Muscle layer of duodenum (tissue), 2 donors: Measurements from ENCODE around the gene C5orf63.
"Not testable (repeated sequence)": the region's sequence is repeated elsewhere in the genome, so short reads cannot be mapped to it uniquely, and the experiment has no call there.

Experiments
- H3K27ac ChIP-seq: one replicate; pipeline ENCODE4 v1.7.0; 2013; ENCODE audit warnings: mild to moderate bottlenecking, low read length
- H3K27me3 ChIP-seq: one replicate; pipeline ENCODE4 v1.7.0; 2013; ENCODE audit warnings: low read depth, mild to moderate bottlenecking, control low read depth, low read length
- H3K36me3 ChIP-seq, 2 donors: one replicate each; pipeline ENCODE4 v1.7.0; 2013; ENCODE audit warnings: low read length in 2 of 2, control low read depth in 1 of 2, mild to moderate bottlenecking in 1 of 2; ENCODE audit not compliant: insufficient read depth in 2 of 2, control insufficient read depth in 1 of 2
- H3K4me1 ChIP-seq, 2 donors: one replicate each; pipeline ENCODE4 v1.7.0; 2013; ENCODE audit warnings: low read length in 2 of 2, mild to moderate bottlenecking in 2 of 2, control low read depth in 1 of 2, moderate library complexity in 1 of 2; ENCODE audit not compliant: insufficient read depth in 2 of 2, control insufficient read depth in 1 of 2
- H3K4me3 ChIP-seq, 2 donors: one replicate each; pipeline ENCODE4 v1.7.0; 2013; ENCODE audit warnings: low read length in 2 of 2, low read depth in 1 of 2, mild to moderate bottlenecking in 1 of 2
- H3K9me3 ChIP-seq, 2 donors: one replicate each; pipeline ENCODE4 v1.7.0; 2013; ENCODE audit warnings: low read length in 2 of 2, control low read depth in 1 of 2, mild to moderate bottlenecking in 1 of 2; ENCODE audit not compliant: control insufficient read depth in 1 of 2
- donor health status: healthy.

The C5orf63 gene

DNA sequence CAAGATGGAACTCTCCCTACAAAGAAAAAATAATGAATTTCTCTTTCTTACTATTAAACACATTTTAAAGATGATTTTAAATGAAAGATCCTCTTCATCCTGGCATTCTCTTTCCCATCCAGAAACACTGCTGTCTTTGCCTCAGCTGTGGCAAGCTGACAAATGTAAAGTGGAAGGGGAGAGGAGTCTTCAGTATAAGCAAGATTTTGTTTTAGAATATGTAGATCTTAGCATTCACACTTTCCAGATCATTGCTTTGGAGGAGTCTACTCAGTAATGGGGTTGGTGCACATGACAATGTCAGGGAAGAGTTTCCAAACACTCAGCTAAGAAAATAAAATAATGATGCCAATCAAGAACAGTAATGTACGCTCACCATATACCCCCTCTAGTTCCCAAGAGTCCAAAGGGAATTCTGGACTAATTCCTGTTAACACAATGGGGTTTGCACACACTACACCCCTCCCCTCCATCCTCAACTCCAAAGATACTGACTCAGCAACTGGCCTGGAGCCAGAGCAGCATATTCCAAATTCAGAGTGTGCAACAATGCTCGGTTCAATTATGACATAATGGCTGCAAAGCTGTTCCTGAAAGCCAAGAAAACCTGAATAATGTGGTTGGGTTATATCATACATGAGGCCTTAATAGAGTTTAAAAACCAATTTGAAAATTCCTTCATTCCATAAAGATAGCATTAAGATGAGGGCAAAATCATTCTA is 4.6 kb downstream of the C5orf63 start:
- H3K27ac ChIP-seq: no peak overlapping the region
- no peaks in the 10 kb centered on the region for H3K36me3 ChIP-seq
- H3K9me3 ChIP-seq: no peaks in the 10 kb centered on the region
- no peaks in the 10 kb centered on the region for H3K4me1 ChIP-seq
- H3K4me3 ChIP-seq: no peak overlapping the region
- H3K27me3 ChIP-seq: no peaks in the 10 kb centered on the region

DNA sequence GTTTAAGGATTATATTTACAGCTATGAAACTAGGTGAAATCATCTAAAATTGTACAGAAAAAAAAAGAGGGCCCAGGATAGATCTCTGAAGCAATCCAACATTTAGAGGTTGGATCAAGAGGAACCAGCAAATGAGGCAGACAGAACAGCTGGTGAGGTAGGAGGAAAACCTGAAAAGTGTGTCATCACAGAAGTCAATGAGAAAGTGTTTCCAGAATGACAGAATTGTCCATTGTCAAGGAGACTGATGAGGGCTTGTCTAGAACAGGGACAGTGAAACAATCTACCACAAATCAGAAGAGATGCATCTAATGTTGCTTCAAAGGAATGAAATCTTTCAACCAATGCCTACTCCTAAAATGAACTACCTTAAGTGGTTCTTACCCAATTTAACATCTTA is 6.6 kb downstream of the C5orf63 start:
- H3K36me3 ChIP-seq: no peaks in the 10 kb centered on the region
- no peaks in the 10 kb centered on the region for H3K4me1 ChIP-seq
- H3K9me3 ChIP-seq: no peaks in the 10 kb centered on the region
- no peak overlapping the region for H3K27ac ChIP-seq
- H3K27me3 ChIP-seq: no peaks in the 10 kb centered on the region
- no peak overlapping the region for H3K4me3 ChIP-seq

DNA sequence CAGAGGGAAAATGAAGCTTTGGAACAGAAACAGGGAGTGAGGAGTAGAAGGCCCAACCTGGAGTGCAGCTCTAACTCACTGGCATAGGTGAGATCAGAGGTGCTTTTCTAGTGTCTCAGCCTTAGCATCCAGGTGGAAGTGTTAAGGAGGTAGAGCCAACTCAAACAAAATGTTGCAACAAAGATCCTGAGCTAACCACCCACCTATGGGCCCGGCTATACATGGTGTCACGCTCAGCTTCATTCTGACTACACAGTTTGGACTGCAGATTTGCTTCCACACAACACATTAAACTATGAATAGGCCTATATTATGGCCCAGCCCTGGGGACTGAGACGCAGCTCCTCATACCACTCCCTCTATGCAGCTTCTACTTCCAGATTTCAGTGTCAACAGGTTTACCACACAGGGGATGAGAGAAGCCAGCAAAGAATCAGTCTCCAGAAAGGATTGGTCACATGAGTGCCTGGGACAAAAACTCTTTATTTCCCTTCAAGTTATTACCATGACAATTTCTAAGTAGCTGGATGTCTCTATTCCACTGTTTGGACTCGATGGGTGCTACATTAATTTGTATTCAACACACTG is 9.0 kb downstream of the C5orf63 start:
- no peaks in the 10 kb centered on the region for H3K36me3 ChIP-seq
- no peak overlapping the region for H3K4me3 ChIP-seq
- H3K9me3 ChIP-seq: no peaks in the 10 kb centered on the region
- no peaks in the 10 kb centered on the region for H3K4me1 ChIP-seq
- H3K27me3 ChIP-seq: no peaks in the 10 kb centered on the region
- H3K27ac ChIP-seq: no peak overlapping the region

DNA sequence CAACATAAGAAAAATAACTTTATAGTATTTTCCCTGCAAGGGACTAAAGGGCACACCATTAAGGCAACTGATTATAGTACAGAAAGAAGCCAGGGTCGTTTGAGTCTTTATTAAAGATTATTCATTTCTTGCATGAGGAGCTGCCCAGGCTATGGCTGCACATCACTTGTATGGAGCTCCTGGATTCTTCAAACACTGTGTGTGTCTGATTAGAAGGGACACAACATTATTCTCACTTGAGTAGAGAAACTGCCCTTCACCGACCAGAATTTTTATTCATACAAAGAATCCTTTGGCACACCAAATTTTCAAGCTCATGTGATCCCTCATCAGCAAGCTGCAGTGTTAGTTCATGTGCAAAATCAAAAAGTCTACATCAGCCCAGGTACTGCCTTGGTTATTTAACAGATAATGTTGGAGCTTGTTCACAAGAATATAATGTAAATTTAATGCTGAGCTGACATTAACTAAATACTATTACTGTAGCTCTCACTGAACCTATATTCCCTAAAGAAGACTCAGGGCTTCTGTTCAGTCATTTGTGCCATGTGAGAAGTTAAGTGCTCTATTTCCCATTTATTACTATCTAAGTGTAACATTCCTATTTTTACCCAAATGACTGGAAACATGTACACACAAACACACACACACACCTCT is 9.9 kb downstream of the C5orf63 start:
- H3K4me3 ChIP-seq: no peak overlapping the region
- H3K27ac ChIP-seq: no peak overlapping the region
- no peaks in the 10 kb centered on the region for H3K36me3 ChIP-seq
- no peaks in the 10 kb centered on the region for H3K9me3 ChIP-seq
- no peaks in the 10 kb centered on the region for H3K4me1 ChIP-seq
- no peaks in the 10 kb centered on the region for H3K27me3 ChIP-seq

DNA sequence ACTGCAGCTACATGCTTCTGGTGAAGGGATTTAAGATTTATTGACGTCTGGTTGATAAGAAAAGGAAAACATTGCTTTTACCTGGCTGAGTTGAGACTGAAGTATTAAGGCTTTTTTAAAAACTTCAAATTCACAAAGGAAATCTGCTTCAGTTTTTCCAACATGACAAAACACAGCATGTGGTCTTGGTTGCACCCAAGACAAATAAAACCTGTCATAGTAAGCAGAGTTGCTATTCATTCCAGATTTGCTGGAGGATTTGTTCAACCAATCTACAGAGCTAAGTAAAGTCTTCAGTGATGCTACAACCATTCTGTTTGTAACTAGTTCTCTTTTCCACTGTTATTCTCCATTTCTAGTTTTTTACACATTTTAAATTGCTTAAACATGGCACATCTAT is 11.3 kb downstream of the C5orf63 start:
- no peaks in the 10 kb centered on the region for H3K27me3 ChIP-seq
- H3K9me3 ChIP-seq: no peaks in the 10 kb centered on the region
- no peak overlapping the region for H3K27ac ChIP-seq
- H3K4me3 ChIP-seq: no peak overlapping the region
- no peaks in the 10 kb centered on the region for H3K36me3 ChIP-seq
- H3K4me1 ChIP-seq: no peaks in the 10 kb centered on the region

DNA sequence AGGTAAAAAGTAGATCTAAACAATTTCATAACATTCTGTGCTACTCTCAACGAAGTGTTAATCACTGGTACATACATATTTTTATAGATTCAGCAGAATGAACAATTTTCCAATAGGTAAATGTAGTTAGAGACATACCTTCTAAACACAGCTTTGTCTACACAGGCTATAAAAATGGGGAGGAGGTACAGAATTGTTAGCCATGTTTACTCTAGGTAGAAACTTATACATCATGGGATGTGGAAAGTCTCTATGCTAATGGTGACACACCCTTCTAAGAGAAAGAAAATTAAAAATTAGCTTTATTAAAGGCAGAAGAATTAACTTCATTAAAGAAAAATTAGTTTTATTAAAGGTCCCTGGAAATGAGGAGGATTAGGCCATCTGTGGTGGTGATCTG is 11.8 kb downstream of the C5orf63 start:
- H3K4me3 ChIP-seq: no peak overlapping the region
- H3K4me1 ChIP-seq: no peaks in the 10 kb centered on the region
- H3K9me3 ChIP-seq: no peaks in the 10 kb centered on the region
- no peaks in the 10 kb centered on the region for H3K27me3 ChIP-seq
- no peaks in the 10 kb centered on the region for H3K36me3 ChIP-seq
- no peak overlapping the region for H3K27ac ChIP-seq

DNA sequence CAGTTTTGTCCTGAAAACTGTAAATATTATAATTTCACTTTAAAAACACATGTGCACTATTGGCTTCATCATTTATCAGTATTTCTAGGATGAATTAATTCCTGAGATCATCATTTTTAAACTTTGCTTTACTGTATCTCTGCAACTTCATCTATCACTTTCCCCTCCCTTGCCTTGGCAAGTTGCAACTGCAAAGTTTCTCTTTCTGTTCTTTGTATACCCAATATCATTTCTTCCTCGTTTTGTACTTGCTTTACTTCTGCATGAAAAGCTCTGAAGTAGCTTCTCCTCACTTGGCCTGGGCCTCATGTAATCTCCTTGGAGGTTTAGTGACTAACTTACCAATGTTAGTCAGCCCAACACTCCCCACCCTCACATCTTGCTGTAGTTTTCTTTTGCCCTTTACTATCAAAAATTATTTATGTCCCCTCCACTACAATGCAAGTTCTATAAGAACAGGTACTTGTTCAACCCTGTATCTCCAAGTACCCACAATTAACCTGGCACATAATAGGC is 12.8 kb downstream of the C5orf63 start:
- Histone ChIP-seq H3K4me1 (no peaks in the 10 kb centered on the region), H3K27me3 (no peaks in the 10 kb centered on the region), H3K9me3 (no peaks in the 10 kb centered on the region), H3K36me3 (peaks cover 0 to 5% of the 10 kb centered on the region in 2 donors), H3K27ac (no peak overlapping the region), H3K4me3 (no peak overlapping the region)

DNA sequence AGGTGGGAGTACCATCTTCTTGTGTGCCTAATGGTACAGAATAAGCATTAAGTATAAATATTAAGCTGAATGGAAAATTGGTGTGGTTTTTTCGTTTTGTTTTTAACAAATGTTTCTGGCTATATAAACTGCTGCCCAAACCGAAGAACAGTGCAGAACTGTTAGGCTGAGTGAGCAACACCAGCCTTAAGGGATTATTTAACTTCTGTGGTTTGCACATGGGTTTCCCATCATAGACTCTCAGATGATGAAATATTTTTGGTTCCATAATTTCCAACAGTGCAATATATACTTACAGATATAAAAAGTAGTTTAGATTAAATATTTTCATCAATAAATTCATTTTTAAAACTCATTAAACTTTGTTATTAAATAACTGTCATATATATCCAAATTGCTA is 16.4 kb downstream of the C5orf63 start:
- H3K27ac ChIP-seq: no peak overlapping the region
- no peaks in the 10 kb centered on the region for H3K27me3 ChIP-seq
- no peak overlapping the region for H3K4me3 ChIP-seq
- peaks cover 0 to 5% of the 10 kb centered on the region in 2 donors for H3K36me3 ChIP-seq
- H3K4me1 ChIP-seq: no peaks in the 10 kb centered on the region
- H3K9me3 ChIP-seq: no peaks in the 10 kb centered on the region

DNA sequence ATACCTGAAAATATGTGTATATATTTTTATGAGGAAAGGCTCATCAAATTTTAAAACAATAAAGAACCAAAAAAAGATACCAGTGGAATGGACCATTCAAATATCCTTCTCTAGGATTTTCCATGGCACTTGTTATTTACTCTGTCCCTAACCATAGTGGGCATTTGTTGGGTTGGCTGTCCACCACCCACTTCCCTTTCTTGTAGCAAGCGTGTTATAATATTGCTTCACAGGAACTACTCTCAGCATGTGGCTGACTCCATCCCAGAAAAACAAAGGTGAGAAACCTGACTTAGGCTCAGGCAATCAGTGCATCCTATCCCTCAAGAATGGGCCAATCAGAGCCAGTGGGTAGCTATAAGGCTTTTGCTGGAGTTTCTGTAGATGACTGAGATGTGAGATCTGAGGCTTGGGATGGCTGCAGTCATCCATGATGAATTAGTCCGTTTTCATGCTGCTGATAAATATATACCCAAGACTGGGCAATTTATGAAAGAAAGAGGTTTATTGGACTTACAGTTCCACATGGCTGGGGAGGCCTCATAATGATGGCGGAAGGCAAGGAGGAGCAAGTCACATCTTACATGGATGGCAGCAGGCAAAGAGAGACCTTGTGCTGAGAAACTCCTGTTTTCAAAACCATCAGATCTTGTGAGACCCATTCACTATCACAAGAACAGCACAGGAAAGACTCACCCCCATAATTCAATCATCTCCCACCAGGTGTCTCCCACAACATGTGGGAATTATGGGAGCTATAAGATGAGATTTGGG is 17.2 kb downstream of the C5orf63 start:
- Histone ChIP-seq H3K36me3 (peaks cover 0 to 5% of the 10 kb centered on the region in 2 donors), H3K9me3 (no peaks in the 10 kb centered on the region), H3K27ac (no peak overlapping the region), H3K4me1 (no peaks in the 10 kb centered on the region), H3K27me3 (no peaks in the 10 kb centered on the region), H3K4me3 (no peak overlapping the region)

DNA sequence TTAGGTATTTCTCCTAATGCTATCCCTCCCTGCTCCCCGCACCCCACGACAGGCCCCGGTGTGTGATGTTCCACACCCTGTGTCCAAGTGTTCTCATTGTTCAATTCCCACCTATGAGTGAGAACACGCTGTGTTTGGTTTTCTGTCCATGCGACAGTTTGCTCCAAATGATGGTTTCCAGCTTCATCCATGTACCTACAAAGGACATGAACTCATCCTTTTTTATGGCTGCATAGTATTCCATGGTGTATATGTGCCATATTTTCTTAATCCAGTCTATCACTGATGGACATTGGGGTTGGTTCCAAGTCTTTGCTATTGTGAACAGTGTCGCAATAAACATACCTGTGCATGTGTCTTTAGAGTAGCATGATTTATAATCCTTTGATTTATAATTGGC is 19.8 kb downstream of the C5orf63 start:
- not testable (repeated sequence) for H3K36me3 ChIP-seq, H3K27ac ChIP-seq, H3K4me1 ChIP-seq, H3K4me3 ChIP-seq, H3K27me3 ChIP-seq, H3K9me3 ChIP-seq

DNA sequence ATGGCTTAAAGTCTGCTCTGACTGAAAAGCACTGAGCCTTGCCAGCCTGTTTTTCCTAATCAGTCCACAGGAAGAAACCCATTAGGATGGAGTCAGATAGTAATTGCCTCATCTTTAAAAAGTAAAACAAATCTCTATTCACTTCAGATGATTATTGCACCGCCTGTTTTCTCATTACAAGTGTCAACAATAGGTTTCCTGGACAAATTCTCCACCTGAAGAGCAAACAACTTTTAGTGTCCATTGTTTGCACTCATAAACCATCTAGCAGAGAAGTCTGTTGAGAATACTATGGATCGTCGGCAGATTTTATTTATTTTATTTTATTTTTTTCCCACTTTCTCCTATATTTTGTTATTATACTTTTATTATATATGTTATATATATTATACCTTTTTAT is 20.3 kb downstream of the C5orf63 start:
- Histone ChIP-seq H3K27me3 (no peaks in the 10 kb centered on the region), H3K27ac (no peak overlapping the region), H3K9me3 (no peaks in the 10 kb centered on the region), H3K36me3 (peaks cover 0 to 5% of the 10 kb centered on the region in 2 donors), H3K4me1 (no peaks in the 10 kb centered on the region), H3K4me3 (no peak overlapping the region)
